Measurements from ENCODE around the gene BTBD1.

- TF ChIP-seq, protein P1, sequence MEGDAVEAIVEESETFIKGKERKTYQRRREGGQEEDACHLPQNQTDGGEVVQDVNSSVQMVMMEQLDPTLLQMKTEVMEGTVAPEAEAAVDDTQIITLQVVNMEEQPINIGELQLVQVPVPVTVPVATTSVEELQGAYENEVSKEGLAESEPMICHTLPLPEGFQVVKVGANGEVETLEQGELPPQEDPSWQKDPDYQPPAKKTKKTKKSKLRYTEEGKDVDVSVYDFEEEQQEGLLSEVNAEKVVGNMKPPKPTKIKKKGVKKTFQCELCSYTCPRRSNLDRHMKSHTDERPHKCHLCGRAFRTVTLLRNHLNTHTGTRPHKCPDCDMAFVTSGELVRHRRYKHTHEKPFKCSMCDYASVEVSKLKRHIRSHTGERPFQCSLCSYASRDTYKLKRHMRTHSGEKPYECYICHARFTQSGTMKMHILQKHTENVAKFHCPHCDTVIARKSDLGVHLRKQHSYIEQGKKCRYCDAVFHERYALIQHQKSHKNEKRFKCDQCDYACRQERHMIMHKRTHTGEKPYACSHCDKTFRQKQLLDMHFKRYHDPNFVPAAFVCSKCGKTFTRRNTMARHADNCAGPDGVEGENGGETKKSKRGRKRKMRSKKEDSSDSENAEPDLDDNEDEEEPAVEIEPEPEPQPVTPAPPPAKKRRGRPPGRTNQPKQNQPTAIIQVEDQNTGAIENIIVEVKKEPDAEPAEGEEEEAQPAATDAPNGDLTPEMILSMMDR (IDR thresholded peaks at IDR 0.05), result no peak
- TF ChIP-seq POLR2A (IDR thresholded peaks at IDR 0.05), result no peak
Observed at GRCh38 chr15:82980981-82981380, 86.1 kb downstream of the BTBD1 start.
